Stimulated activated CD8-positive, alpha-beta memory T cell treated with anti-CD3 and anti-CD28 coated beads, Interleukin-15, amount 100 ng/mL, for 24 hours (primary cell): Measurements from ENCODE around the gene SEMA7A.

Source experiments
- DNase-seq: peaks from one replicate; pipeline ENCODE4 v3.0.0-alpha.2; 2020; ENCODE audit warnings: low read depth

The SEMA7A gene

GRCh38 chr15:74430510-74430951 is 3.2 kb downstream of the SEMA7A start:
- DNase-seq = no peak

DNA sequence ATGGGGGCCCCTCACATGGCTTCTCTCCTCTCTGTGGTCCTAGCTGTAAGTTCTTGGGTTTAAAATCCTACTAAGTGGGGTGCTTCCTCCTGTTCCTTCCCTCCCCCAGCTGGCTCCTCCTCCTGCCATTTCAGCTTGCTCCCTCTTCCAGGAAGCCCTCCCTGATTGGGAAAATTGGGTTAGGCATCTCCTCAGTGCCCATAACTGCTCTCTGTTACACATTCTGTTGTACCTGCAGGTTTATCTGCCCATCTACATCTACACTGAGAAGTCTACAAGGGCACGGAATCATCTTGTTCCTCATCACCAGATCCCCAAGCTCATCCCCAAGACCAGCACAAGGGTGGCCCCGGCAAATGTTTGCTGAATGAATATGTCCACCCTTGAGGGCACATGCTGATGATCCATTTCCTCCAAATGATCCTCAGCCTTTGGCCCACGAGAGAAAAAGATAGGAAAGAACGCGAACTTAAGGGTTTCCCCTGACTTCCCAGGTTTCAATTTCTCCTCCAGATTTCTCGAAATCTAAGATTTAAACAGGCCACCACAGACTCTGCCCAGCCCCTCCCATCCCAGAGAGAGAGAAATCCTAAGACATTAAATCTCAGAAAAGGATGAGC is 3.9 kb downstream of the SEMA7A start:
- no peak for DNase-seq

DNA sequence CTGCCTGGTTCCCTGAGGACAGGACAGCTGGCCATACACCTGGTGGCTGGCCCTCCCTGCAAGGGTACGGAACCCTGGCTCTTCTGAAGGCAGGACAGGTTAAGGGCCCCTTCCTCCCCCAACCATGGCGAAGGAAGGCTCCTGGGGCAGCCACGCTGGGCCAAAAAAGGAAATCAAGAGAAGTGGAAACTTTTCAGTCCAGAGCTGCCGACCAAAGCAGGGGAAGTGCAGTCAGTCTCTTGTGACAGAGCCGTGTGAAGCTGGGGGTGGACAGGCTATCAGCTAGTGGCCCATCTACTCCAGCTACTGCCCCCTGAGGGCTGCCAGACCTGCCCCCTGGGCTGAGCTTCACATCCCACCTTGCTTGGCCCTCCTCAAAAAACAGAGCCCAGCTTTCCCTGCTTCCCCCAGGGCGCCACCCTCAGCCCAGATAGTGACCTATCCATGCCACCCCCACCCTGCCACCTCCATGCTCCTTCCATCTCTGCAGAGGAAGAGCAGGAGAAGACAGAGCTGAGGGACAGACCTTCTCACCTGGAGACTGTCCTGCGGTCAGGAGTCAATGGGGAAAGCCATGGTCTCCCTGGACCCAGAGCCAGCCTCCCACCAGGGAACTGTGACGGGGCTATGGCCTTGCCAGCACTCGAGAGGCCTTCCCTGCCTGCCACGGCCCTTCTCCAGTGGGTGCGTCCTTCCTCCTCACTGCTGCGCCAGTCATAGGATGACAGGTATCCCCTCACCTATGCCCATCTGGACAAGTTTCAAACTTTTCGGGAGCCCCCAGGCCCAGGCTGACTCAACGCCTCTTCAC is 4.6 kb downstream of the SEMA7A start:
- DNase-seq = no peak

GRCh38 chr15:74428442-74428787 is 5.3 kb downstream of the SEMA7A start:
- DNase-seq = no peak

- DNase-seq = no peak
Observed at GRCh38 chr15:74427607-74428441, 5.9 kb downstream of the SEMA7A start.

DNA sequence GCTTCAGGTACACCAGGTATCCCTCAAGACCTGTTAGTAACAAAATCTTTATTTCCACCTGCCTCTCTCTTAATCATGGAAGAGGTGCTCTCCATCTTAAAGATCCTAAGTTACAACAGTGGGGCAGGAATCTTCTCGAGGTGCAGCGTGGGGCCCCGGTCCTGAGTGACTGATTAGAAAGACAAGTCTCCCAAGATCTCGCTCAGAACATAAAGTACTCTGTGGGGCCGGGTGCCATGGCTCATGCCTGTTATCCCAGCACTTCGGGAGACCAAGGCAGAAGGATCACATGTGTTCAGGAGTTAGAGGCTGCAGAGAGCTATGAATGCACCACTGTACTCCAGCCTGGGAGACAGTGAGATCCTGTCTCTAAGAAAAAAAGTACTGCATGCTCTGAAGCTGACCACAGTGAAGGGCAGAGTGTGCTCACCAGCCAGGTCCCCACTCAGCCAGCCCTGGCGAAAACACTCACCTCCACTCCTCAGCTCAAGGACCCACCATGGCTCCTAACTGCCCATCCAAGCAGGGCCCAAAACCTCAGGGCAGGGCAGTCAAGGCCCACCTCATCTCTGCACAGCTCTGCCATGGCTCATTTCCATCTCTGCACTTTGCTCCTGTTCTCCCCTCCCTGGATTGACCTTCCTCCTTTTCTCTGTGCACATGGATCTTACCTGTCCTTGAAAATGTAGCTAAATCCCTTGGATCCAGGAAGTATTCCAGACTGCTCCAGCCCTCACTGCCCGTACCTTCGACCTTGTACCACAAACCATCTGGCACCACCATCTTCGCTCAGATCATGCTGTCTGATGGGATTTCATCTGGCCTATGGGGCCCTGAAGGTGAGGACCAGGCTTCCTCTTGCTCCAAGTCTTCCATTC is 7.1 kb downstream of the SEMA7A start:
- DNase-seq = no peak

DNA sequence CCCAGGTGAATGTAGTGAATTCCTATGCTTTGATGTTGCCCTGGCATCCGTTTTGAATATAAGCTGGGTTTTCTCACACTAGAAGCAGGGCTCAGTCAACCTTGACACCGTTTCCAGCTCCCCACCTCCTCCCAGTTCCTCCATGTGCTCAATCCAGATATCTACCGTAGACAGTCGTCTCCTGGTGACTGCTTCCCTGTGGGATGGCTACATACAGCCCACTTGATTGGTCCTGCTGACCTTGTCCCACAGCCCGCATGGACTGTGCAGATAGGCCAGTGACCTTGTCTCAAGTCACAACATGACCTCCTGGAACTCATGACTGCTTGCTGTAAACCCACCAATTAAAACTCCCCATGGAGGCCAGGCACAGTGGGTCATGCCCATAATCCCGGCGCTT is 8.1 kb downstream of the SEMA7A start:
- no peak for DNase-seq

- DNase-seq = no peak
Observed at GRCh38 chr15:74424901-74425528, 8.7 kb downstream of the SEMA7A start.

- DNase-seq = no peak
Observed at GRCh38 chr15:74423431-74424257, 10.1 kb downstream of the SEMA7A start.

DNA sequence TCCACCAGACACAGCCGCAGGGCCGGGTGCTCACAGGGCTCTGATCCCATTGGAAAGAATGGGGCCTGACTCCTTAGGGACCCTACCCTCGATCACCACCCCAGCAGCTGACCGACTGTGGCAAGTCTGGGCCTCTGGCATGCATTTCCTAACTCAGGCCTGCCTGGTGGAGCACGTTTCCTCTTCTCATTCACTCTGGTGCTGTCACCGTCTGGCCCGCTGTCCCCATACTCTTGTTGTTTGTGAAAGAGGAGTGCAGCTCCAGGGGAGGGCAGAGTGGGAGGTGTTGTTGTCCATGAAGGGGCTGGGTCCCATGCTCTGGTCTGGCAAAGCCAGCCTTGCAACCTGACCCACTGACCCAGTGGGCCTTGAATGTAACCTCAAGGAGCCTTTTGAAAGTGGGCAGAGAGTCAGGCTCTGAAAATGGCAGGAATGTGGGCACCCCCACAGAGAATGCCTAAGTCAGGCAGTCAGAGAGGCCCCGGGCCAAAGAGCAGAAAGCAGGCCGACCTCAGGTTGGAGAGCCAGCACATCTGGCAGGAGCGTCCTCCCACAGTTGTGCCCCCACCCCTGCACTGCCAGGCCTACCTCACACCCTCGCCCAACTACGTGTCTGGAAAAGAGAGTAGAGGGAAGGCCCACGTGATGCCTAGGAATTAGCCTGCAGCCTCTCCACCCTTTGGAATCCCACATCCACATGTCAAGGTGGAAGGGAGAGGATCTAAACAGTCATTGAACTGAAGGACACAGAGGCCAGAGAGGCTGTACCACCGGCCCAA is 10.9 kb downstream of the SEMA7A start:
- DNase-seq = no peak

DNA sequence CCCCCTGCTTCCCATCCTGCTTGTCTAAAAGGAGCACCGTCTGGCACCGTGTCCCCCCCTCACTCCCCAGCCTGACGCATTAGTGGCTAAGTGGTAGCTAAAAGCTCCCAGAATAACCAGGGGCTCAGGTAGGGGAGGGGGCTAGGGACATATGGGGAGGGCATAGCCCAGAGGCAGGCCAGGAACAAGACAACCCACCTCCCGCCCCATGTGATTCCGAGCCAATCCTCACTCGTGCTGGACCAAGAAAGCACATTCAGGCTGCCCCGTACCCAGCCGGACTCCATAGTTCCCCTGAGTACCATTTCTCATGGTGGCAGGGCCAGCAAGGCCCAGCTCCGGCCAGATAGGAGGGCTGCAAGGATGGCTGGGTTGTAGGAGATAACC is 11.5 kb downstream of the SEMA7A start:
- no peak for DNase-seq

DNA sequence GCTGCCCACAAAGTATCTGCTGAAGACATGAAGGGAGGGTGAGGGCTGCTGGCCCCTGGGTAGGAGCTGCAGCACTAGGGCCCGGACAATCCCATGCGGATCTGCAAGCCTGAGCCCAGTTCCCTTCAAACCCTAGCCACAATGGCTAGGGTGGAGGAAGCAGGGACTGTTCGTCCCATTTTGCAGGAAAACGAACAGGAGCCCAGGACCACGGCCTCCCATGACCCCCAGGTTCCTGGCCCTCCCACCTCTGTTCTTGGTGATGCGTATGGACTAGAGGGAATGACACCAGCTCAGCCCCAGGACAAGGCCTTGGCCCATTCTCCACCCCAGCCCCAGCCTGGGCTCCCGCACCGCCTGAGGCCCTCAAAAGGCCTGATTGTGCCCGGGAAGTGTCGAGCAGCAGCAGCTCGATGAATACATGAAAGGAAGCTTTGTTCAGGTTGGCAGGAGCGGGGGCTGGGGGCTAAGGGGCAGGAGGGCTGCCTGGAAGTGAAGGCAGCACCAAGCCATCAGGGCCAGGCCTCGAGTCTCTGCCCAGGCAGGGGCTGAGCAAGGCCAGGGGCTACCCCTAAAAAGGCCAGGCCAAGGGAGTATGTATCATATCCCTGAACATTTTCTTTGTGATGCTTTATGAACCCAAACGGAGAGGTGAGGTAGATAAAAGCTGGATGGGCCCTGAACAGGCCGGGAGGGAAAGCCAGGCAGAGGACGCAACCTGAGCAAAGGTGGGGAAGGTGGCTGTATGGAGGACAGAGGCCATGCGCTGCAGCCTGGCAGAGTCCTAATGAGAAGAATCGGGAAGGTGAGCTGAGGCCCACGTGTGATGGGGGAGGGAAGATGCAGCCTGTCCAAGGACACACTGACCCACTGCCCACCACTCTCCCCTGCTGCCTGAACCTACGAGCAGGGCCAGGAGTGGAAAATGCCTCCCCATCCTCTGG is 12.2 kb downstream of the SEMA7A start:
- DNase-seq = no peak

DNA sequence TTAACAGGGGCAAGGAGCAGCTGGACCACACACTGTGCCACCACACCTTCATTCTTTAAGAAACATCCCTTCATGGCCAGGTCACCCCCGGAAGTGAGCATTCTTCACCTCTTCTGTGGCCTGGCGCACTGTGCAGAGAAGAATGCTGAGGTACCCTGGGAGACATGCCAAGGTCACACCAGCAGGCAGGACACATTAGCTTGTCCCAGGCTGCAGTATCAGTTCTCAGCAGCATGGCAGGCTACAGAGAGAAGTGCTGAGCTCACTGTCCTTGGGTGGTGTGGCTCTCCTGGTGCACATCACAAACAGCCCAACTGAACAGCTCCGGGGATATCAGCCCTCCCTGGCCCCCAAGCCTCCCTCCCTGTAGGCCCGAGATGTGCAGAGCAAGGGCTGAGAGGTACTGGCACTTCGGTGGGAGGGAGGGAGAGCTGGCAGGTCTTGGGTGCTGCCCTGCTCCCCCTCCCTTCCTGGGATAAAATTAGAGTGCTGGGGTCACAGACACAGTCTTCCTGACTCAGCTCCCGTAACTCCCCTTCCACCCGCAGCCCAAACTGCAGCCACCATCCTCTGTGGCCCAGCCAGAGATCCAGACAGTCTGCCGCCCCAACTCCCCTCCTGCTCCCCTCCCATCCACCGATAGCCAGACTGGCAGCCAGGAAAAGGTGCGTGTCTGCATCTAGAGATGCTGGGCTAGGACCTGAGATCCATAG is 13.4 kb downstream of the SEMA7A start:
- DNase-seq = no peak

DNA sequence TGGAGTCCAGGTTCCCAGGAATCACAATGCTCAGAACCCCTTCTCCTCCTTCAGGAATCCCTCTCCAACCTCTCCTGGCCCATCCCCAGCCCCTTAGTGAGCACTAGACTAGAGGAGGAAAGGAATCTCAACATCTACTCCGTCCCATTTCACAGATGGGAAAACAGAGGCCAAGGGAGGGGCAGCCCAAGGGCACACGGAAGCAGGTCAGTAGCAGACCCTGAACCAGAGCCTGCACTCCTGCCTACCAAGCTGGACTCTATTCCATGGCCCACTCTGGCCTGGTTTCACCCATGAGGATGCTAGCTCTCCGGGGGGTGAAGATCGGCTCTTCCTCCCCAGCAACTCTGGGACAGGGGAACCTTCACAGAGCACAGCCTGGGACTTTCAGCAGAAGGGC is 14.3 kb downstream of the SEMA7A start:
- DNase-seq = no peak

DNA sequence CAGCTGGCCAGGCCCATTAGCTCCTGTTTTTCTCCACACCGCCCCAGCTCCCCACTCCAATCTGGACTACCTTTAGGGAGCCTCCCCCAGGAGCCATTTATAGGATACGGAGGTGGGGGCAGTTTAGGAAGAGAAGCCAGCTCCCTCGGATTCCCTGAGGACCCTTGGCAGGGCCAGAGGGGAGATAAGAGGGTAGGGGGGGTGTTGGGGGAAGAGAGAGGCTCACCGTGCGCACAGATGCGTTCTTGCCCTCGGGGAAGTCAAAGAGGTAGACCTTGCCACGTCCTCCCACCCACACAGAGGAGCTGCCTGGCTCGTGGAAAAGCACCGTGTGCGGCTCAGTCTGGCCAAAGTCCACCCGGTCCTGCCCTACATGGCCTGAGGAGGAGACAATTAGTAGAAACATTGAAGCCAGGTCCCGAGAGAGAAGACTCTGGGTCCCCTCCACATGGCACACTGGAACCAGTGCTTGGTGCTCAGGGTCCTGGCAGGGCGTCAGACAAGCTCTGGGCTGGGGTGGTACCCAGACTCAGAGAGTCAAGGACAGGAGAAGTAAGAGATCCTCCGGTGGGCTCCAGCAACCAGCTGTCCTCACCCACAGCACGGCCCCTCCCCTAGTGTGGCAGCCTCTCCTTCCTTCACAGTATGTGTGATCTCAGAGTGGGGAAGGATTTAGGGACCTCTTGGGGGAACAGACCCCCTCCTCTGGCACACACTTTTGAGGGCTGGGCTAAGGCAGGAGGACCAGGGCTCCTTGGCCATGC is 15.0 kb downstream of the SEMA7A start:
- no peak for DNase-seq

DNA sequence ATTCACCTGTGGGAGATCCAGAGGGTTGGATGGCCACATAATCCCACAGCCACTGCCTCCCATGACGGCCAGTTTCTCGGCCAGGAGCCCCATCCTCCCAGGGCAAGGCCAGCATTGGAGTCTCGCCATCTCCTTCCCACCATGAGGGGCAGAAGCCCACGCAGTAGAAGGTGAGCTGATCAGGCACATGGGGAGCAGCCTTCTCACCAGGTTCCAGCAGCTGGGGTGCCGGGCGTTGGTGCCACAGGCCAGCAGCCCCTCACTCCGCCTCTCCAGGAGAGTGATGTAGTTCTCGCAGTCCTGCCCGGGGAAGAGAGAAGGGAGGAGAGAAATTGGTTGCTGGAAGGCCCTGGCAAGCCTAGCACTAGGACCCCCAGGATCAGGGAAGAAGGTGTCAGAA is 16.1 kb downstream of the SEMA7A start:
- no peak for DNase-seq

DNA sequence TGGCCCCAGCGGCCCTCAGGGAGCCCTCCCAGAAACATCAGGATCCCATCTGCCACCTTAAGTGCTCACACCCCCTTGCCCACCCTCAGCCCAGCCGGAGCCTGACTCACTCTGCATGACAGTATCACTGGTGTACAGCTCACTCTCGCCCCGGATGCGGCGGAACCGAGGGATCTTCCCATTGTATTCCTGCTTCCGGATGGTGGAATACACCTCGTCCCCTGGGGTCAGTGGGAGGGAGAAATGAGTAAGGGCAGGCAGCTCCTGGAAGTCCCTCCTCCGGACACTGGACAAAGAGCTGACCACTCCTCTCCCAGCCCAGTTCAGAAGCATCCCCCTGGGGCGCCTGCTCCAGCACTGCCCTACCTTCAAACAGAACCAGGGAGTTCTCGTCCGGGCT is 16.5 kb downstream of the SEMA7A start:
- DNase-seq = no peak
